NCI-H446 (cell line): ENCODE measurements around the gene CA7.

Experiments
- DNase-seq, 2 experiments: peaks; one replicate each; lab custom pipeline; 2025; lab: John Stamatoyannopoulos, UW

Gene CA7

DNA sequence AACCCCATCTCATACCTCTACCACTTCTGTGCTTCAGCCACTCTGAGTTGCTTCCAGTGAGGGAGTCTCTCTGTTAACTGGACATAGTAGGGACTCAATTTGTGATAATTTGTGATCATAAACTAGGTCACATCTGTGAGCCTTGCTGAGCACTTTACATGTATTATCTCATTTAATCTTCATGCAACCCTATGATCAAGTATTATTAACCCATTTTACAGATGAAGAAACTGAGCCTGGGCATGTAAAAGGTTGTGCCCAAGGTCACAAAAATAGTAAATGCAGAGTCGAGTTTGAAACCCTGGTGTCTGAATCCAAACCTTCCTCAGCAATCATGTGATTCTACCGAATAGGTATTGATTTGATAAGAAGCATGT lies 54.7 kb downstream of the CA7 start:
- no peak for DNase-seq

DNA sequence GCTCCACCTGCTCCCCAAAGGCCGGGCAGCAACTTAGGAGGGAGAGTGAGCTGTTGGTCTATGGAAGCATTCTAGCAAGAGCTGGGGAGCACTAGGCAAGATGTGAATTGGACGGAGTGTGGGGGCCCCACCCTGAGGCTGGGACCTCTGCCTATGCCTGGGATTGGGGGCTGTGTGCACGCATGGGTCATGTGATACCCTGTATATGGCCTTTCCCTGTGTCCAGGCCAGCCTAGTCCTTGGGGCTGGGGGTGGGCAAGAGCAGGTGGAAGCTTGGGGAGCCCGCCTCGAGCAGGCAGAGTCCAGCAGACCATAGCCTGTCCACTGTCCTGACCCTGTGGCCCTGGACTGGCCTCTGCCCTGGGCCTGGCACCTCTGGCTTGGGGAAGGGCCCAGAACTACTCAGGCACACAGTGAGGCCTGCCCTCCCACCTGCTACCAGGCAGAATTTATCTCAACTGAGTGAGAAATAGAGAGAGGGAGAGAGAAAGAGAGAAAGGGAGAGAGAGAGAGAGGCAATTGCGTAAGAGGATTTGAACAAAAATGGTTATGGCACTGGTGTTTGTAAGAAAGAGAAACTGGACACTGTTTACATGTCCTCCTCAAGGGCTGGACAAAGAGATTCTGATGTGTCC lies 55.2 kb downstream of the CA7 start:
- no peak for DNase-seq

DNA sequence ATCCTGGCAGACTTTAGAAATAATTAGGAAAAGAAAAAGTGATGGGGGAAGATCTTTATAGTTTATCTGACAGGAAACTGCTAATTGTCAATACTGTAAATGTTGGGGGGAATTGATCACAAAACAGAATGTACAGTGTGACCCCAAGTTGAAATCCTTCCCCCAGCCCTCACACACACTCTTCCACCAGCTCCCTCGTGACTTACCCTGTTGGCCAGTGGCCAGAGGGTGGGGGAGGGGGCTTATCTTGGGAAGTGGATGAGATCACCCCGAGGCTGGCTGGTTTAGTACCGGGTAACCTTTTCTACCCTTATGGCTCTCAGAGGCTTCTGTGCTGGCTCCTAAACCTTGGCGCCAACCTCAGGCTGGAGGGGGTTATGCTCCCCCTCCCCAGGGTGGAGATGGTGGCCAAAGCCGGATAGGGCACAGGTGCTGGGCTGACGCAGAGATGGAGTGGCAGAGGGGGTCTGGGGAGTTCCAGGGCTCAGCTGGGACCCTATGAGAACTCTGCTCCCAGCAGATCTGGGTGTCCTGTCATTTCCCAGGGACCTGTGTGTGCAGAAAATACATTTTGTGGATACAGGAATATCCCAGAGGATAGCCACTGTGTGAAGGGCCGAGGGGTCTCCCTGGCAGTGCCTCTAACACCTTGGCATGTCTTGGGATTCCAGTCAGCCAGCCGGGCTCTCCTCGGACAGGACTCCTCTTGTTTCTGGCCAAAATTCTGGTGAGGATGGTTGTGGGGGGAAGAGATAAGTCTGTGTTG lies 55.9 kb downstream of the CA7 start:
- peak in 1 of 2 experiments; percentile 57 for DNase-seq

DNA sequence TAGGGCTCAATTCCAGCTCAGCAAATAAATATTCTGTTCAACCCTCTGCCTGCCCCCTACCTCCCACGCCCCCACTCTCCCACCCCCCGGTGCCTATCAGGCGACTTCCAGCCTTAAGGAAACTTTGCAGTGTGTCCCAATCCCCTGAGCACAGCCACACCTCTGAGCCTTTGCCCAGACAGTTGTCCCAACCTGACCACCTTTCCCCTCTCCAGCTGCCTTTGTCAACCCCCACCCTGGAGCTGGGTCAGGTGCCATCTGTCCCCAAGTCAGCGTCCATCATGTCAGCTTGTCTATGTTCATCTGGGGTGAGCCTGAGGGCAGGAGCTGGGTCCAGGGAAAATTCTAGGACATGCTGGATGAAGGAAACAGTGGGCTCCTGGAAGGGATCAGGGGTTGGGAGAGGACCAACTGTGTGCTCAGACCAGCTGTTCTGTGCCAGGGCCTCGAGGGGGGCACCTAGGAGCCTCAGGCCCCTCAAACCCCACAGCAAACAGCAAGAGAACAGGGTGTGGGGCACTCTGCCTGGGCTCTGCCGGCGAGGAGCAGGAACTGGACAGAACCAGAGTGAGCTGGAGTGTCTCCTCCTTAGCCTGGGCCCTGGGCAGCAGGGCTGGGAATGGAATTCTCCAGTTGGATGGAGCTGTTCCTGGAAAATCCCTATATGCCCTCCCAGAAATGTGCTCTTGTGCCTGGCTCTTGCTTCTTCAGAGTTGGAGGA lies 56.7 kb downstream of the CA7 start:
- DNase-seq, result no peak

DNA sequence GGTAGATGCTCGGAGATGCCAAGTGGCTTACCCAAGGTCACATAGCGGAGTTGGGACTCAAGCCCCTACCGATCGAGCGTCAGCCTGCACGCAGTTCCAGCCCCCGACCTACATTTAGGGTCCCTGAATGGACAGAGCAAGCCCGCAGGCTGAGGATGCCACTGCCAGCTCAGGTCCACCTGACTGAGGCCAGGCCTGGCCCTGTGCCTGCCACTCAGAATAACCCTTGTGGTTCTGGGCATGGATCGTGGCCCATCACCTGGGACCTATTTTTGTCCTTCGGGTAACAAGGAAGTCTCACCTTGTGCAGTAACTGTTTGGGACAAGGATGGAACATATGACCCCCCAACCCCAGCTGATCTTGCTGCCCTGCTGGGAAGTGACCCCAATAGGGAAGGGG lies 57.4 kb downstream of the CA7 start:
- no peak for DNase-seq

DNA sequence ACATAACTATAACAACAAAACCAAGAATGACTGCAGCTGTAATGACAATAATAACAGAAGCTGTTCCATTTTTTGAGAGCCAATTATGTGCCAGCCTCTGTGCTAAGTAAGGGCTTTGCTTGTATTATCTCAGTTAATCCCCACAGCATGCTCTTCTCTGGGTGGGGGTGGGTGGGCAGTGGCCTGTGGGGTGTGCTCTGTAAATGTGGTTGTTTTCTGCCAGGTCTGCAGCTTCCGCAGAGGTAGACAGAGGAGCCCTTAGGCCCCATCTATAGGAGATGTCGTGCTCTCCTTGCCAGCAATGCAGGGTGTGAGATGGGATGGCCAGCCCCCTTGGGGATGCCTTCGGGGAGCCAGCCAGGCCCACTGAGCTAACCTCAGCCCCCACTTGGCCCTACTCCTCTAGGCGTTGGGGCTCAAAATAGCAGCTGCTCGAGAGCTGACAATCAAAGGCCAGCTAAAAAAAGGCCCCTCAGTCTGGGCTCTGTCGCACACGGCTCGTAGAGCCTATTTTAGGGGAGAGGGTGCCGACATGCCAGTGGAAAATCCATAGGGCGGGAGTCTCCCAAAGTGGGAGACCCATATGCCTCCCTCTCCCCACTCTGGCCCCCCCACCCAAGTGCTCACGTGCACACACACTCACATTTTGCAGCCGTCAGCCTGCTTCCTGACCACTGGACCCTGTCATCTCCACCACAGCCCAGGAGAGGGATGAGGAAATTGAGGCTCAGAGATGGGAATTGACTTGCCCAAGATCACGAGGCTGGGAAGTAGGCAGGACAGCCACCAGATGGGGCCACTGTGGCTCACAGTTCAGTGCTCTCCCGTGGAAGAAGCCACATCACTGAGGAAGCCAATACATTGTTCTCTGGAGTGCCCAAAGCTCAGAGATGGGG lies 58.7 kb downstream of the CA7 start:
- no peak for DNase-seq
